ENCODE results near the gene PIP5K1C.

- TF ChIP-seq CTCF (IDR thresholded peaks at IDR 0.05) (no peak), EZH2 (IDR thresholded peaks at IDR 0.05; ENCODE audit: borderline replicate concordance, insufficient read depth, low read depth, low read length, poor library complexity, severe bottlenecking) (no peak)
These were observed 88.4 kb downstream of the PIP5K1C start for GRCh38 chr19:3611841-3612240.

Data from B cell (primary cell).